IMR-90 (cell line): ENCODE measurements around the gene GPR21.

Experiments
- MAFK ChIP-seq: IDR thresholded peaks from 2 replicates; pipeline ENCODE4 v1.6.1; 2012; ENCODE audit warnings: low read depth, low read length, improper control_type of control experiment
- MXI1 ChIP-seq: IDR thresholded peaks from 2 replicates; pipeline ENCODE4 v1.6.1; 2012; ENCODE audit warnings: low read depth, mild to moderate bottlenecking, low read length, moderate library complexity, borderline replicate concordance
- POLR2A ChIP-seq: IDR thresholded peaks from 2 replicates; pipeline ENCODE4 v1.6.1; 2012; ENCODE audit warnings: mild to moderate bottlenecking, low read depth, low read length
- RCOR1 ChIP-seq: IDR thresholded peaks from 2 replicates; pipeline ENCODE4 v1.6.1; 2012; ENCODE audit warnings: mild to moderate bottlenecking, low read length, improper control_type of control experiment; ENCODE audit not compliant: insufficient replicate concordance
- RFX5 ChIP-seq: IDR thresholded peaks from 2 replicates; pipeline ENCODE4 v1.8.0; 2012; ENCODE audit warnings: low read depth, mild to moderate bottlenecking, low read length, moderate library complexity
- TF ChIP-seq, protein P1 (sequence below): conservative IDR thresholded peaks from 2 replicates; pipeline ENCODE4 v1.5.1; 2012; ENCODE audit warnings: mild to moderate bottlenecking, low read depth, low read length, improper control_type of control experiment
- TF ChIP-seq, protein P2 (sequence below): fragments of 150-350 bp; IDR thresholded peaks from 2 replicates; pipeline ENCODE4 v1.6.1; 2017; ENCODE audit warnings: mild to moderate bottlenecking, antibody characterized with exemption, low read length, low read depth

DNA sequence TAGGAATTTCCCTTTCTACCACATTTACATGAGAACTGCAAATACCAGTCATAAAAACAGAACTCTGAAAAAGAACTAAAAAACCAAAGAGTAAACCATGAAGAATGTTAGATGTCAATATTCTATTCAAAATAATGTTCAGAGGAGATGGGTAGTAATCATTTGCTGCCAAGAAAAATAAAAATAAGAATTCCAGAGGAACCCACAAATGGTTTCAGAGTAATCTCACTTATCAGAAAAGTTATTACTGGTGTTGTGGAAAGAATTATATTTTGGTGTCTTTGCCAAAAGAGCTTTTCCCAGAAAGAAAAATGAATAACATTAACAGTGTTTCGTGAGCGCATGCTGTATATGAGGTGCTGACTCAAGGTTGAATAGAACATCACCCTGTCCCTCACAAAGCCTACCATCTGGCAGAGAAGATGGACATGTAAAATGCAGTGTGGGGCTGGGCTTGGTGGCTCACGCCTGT is 35.6 kb downstream of the GPR21 start:
- TF ChIP-seq, protein P1, sequence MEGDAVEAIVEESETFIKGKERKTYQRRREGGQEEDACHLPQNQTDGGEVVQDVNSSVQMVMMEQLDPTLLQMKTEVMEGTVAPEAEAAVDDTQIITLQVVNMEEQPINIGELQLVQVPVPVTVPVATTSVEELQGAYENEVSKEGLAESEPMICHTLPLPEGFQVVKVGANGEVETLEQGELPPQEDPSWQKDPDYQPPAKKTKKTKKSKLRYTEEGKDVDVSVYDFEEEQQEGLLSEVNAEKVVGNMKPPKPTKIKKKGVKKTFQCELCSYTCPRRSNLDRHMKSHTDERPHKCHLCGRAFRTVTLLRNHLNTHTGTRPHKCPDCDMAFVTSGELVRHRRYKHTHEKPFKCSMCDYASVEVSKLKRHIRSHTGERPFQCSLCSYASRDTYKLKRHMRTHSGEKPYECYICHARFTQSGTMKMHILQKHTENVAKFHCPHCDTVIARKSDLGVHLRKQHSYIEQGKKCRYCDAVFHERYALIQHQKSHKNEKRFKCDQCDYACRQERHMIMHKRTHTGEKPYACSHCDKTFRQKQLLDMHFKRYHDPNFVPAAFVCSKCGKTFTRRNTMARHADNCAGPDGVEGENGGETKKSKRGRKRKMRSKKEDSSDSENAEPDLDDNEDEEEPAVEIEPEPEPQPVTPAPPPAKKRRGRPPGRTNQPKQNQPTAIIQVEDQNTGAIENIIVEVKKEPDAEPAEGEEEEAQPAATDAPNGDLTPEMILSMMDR: no peak
- TF ChIP-seq POLR2A: no peak
- TF ChIP-seq, protein P2, sequence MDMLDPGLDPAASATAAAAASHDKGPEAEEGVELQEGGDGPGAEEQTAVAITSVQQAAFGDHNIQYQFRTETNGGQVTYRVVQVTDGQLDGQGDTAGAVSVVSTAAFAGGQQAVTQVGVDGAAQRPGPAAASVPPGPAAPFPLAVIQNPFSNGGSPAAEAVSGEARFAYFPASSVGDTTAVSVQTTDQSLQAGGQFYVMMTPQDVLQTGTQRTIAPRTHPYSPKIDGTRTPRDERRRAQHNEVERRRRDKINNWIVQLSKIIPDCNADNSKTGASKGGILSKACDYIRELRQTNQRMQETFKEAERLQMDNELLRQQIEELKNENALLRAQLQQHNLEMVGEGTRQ: no peak
- no peak for TF ChIP-seq MXI1
- no peak for TF ChIP-seq RCOR1
- no peak for TF ChIP-seq RFX5
- TF ChIP-seq MAFK: no peak
